Activated CD8-positive, alpha-beta memory T cell treated with anti-CD3 and anti-CD28 coated beads, Interleukin-2, amount 50 U/mL, for 24 hours (primary cell): ENCODE measurements around the gene FBXO31.
"Not testable (repeated sequence)": the region's sequence is repeated elsewhere in the genome, so short reads cannot be mapped to it uniquely, and the experiment has no call there.

Experiments used
- DNase-seq: peaks from one replicate; pipeline ENCODE4 v3.0.0-alpha.2; 2020; ENCODE audit errors: extremely low read depth

The FBXO31 gene

GRCh38 chr16:87411375-87412271 lies 28.0 kb upstream of the FBXO31 start:
- DNase-seq, result no peak

GRCh38 chr16:87410968-87411367 lies 27.4 kb upstream of the FBXO31 start:
- DNase-seq, result no peak

- no peak for DNase-seq
These were observed 27.0 kb upstream of the FBXO31 start for GRCh38 chr16:87410530-87410929.

- DNase-seq, result no peak
These were observed 26.2 kb upstream of the FBXO31 start for GRCh38 chr16:87409781-87410180.

- DNase-seq, result no peak
These were observed 25.6 kb upstream of the FBXO31 start for GRCh38 chr16:87409153-87409552.

GRCh38 chr16:87407511-87408112 lies 24.0 kb upstream of the FBXO31 start:
- DNase-seq, result no peak

GRCh38 chr16:87406495-87407088 lies 23.0 kb upstream of the FBXO31 start:
- DNase-seq, result no peak

GRCh38 chr16:87404764-87405625 lies 21.4 kb upstream of the FBXO31 start:
- DNase-seq, result no peak

- no peak for DNase-seq
These were observed 11.7 kb upstream of the FBXO31 start for GRCh38 chr16:87395181-87395842.

- no peak for DNase-seq
These were observed 10.1 kb upstream of the FBXO31 start for GRCh38 chr16:87393680-87394055.

GRCh38 chr16:87392821-87393679 lies 9.5 kb upstream of the FBXO31 start:
- no peak for DNase-seq

GRCh38 chr16:87391950-87392820 lies 8.6 kb upstream of the FBXO31 start, which contains the start of gene MAP1LC3B:
Gene MAP1LC3B (plus strand): TSS chr16:87392336. CDS start chr16:87392428, 92 bp downstream.
- DNase-seq, result peak; percentile 83

GRCh38 chr16:87391324-87391949 lies 7.9 kb upstream of the FBXO31 start:
- DNase-seq, result no peak

- DNase-seq, result no peak
These were observed 7.2 kb upstream of the FBXO31 start for GRCh38 chr16:87390641-87391323.

- DNase-seq, result not testable (repeated sequence)
These were observed 6.3 kb upstream of the FBXO31 start for GRCh38 chr16:87389914-87390313.

GRCh38 chr16:87389245-87389644 lies 5.7 kb upstream of the FBXO31 start:
- no peak for DNase-seq

GRCh38 chr16:87388818-87389134 lies 5.2 kb upstream of the FBXO31 start:
- no peak for DNase-seq
